Prostate gland (tissue), 2 donors: ENCODE data around the gene IFI6. TPM values are rescaled to one million over a fixed set of nuclear protein-coding genes. Genes with fewer than 3 reads are reported as not detected.
A peak's percentile ranks its signal among the peaks of the same experiment; 100 is the strongest.

Experiments used
- DNase-seq: peaks from one replicate; pipeline ENCODE4 v3.0.0-alpha.2; 2019; ENCODE audit warnings: low spot score
- H3K27ac ChIP-seq, 2 donors: fragments of 200-600 bp; sonication (generic); 2 replicates each; pipeline ENCODE4 v1.5.1; 2017 to 2019
- H3K27me3 ChIP-seq: fragments of 200-600 bp; sonication (generic); replicated peaks from 2 replicates; pipeline ENCODE4 v1.5.1; 2019; ENCODE audit not compliant: insufficient read depth
- H3K36me3 ChIP-seq, 2 donors: fragments of 200-600 bp; sonication (generic); 1 replicate in 1 of 2; 2 replicates in 1 of 2; pipeline versions ENCODE4 v1.5.1 to v1.8.1; 2017 to 2019
- H3K4me1 ChIP-seq: fragments of 200-600 bp; sonication (generic); replicated peaks from 2 replicates; pipeline ENCODE4 v1.5.1; 2019
- H3K4me3 ChIP-seq, 2 donors: fragments of 200-600 bp; sonication (generic); 2 replicates each; pipeline ENCODE4 v1.5.1; 2017 to 2019
- H3K9me3 ChIP-seq: fragments of 200-600 bp; sonication (generic); 2 replicates; pipeline ENCODE4 v1.5.1; 2017
- CTCF ChIP-seq, 4 experiments: fragments of 200-600 bp in 2 of 4; fragments of 450-650 bp in 2 of 4; sonication (generic) in 2 of 4; IDR thresholded peaks; 1 replicate in 3 of 4; 2 replicates in 1 of 4; pipeline ENCODE4 v1.5.1; 2016 to 2019; ENCODE audit warnings: antibody characterized with exemption in 4 of 4, mild to moderate bottlenecking in 2 of 4, moderate library complexity in 2 of 4
- POLR2A ChIP-seq: fragments of 450-650 bp; IDR thresholded peaks from one replicate; pipeline ENCODE4 v1.6.1; 2016; ENCODE audit warnings: antibody characterized with exemption, mild to moderate bottlenecking
- POLR2AphosphoS5 ChIP-seq: sonication (generic); formaldehyde crosslinking; IDR thresholded peaks from one replicate; pipeline ENCODE4 v1.6.1; 2017; ENCODE audit warnings: antibody characterized with exemption
- WGBS: methylation state at CpG from one replicate; pipeline ENCODE4 v1.1.5; 2018; 5-methylcytosine and 5-hydroxymethylcytosine counted together
- intact Hi-C: fragments of 100-400 bp; cut with DNase I; formaldehyde crosslinking; loops from one replicate; pipeline ENCODE4 v1.14.2; 2022
- total RNA-seq, 2 donors: library from RNA; depleted of rRNA; stranded (reverse); fragments of >200 nt; gene quantifications; one replicate each; pipeline ENCODE4 v1.1.0, GENCODE V29; 2016

Gene IFI6
- total RNA-seq, 2 donors from 2014 or later: 40.4 to 274 TPM

DNA sequence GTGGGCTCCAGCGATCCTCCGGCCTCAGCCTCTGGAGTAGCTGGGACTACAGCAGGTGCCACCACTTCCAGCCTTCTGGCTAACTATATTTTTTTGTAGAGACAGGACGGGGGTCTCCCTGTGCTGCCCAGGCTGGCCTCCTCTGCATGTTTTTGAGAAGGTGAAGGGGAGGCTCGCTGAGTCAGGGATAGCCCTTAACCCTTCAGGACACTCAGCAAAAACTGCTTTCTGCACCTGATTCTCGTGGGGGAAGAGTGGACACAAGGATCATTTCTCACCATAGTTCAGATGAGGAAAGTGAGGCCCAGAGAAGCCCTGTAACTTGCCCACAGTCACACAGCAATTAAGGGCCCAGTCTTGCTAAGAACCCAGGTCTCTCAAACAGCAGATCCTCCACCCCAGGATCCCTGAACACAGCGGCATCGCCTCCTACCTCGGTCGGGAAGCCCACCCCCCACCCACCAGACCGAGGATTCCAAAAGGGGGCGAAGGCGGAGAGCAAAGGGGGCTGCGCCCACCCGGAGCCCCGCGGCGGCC, 38.3 kb downstream of the IFI6 start:
- intact Hi-C loops: no loop called here
- Histone ChIP-seq H3K27me3 (no peaks in the 10 kb centered on the region), H3K4me1 (no peaks in the 10 kb centered on the region), H3K4me3 (peak overlapping the region; percentile 27 to 43), H3K9me3 (no peaks in the 10 kb centered on the region), H3K36me3 (no peaks in the 10 kb centered on the region), H3K27ac (peak overlapping the region; percentile 5 to 39)
- TF ChIP-seq POLR2AphosphoS5 (no peak), POLR2A (no peak), CTCF (IDR thresholded peaks at IDR 0.05) (no peak)
- DNase-seq: no peak
- 27% methylated on average over 17 of the region's 17 CpGs for WGBS

DNA sequence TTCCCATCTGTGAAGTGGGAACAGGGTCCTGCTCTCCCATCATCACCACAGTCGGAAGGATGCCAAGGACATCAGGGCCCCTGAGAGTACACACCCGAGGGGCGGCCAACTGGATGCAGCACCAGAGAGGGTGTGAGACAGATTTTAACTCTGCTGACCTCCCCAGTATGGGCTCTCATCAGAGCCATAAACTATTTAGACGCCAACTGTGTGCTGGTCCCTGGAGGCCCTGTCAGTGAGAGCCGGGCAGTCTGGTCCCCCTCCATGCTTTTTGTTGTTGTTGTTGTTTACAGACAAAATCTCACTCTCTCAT, 38.7 kb downstream of the IFI6 start:
- 83% methylated on average over 5 of the region's 5 CpGs for WGBS
- Histone ChIP-seq H3K9me3 (no peaks in the 10 kb centered on the region), H3K4me3 (no peak overlapping the region), H3K4me1 (no peaks in the 10 kb centered on the region), H3K36me3 (no peaks in the 10 kb centered on the region), H3K27ac (no peak overlapping the region), H3K27me3 (no peaks in the 10 kb centered on the region)
- DNase-seq: no peak
- intact Hi-C loops: no loop called here
- TF ChIP-seq POLR2AphosphoS5 (no peak), CTCF (IDR thresholded peaks at IDR 0.05) (no peak), POLR2A (no peak)

DNA sequence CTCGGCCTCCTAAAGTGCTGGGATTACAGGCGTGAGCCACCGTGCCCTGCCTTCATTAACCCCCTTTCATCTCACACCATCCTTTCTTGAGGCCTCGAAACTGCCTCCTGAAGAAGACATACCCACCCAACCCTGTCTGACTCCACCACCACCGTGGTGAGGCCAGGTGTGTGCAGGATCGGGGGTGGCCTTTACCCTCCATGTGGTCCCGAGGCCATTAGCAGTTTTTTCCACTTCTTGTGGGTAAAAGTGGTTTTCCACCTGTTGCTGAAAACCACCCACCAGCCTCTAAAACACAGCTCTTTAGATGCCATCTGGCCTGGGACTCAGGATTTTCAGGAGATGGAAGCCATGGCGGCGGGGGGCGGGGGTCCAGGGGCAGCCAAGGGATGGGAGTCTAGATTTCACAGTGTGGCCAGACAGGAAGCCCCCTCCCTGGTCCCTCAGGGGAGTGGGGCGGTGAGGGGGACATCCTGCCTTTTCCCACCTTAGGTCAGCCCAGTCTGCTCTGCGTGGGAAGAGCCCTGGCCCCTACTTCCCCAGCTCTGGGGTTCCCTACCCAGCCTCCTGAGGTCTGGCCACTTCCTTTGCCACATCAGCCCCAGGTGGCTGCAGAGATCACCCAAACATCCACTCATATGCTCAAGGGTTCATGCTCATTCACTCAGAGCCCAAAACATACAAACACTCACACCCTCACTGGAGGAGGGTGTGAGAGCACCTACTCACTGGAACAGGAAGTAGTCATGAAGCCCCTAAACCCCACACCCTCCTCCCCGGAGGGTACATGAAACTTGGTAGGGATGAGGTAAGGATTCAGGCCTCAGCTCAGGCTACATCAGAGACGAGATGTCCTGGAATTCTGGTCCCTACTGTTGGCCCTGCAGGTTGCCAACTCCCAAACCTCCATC, 39.4 kb downstream of the IFI6 start:
- Histone ChIP-seq H3K4me1 (no peaks in the 10 kb centered on the region), H3K36me3 (no peaks in the 10 kb centered on the region), H3K27ac (peak overlapping the region in 1 of 2 donors; percentile 23), H3K27me3 (no peaks in the 10 kb centered on the region), H3K4me3 (no peak overlapping the region), H3K9me3 (no peaks in the 10 kb centered on the region)
- 77% methylated on average over 14 of the region's 14 CpGs for WGBS
- TF ChIP-seq POLR2A: no peak
- TF ChIP-seq CTCF (IDR thresholded peaks at IDR 0.05): no peak
- no peak for TF ChIP-seq POLR2AphosphoS5
- DNase-seq: no peak
- intact Hi-C loops: no loop called here

DNA sequence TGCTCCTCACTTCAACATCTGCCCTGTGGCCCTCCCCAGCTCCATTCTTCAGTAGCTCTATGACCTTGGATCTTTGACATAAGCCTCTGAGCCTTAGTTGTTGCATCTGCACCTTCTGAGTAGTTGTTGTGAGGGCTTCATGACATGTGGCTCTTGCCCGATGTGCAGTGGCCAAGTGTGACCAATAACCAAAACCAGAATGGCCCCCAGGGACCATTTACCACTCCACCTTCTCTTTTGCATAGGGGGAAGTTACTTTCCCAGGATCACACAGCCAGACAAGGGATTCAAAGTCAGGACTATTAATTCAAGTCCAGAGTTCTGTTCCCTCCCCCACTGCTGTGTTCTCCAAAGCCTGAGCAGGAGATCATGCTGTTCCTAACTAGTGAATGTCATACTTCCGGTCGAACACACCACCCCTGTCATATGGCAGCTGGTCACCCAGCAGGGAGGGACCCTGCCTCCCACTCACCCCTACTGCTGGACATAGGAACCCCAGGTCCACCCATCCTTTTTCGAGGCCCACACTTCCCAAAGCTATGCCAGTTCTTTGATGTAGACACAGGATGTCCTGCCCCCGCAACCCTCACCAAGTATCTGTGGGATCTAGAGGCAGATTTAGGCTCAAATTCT, 41.0 kb downstream of the IFI6 start:
- H3K4me1 ChIP-seq: no peaks in the 10 kb centered on the region

More for the DNA sequence above, 41.0 kb downstream of the IFI6 start:
- DNase-seq: no peak
- H3K27ac ChIP-seq: peak overlapping the region in 1 of 2 donors; percentile 44
- no peaks in the 10 kb centered on the region for H3K27me3 ChIP-seq
- intact Hi-C loops: no loop called here
- no peaks in the 10 kb centered on the region for H3K9me3 ChIP-seq
- H3K4me3 ChIP-seq: no peak overlapping the region
- H3K36me3 ChIP-seq: no peaks in the 10 kb centered on the region
- TF ChIP-seq CTCF (IDR thresholded peaks at IDR 0.05) (no peak), POLR2AphosphoS5 (no peak), POLR2A (no peak)
- 48% methylated on average over 5 of the region's 5 CpGs for WGBS
